ENCODE data around the gene MCRIP1. TPM values are rescaled to one million over a fixed set of nuclear protein-coding genes. Genes with fewer than 3 reads are reported as not detected.

MCRIP1 gene
- total RNA-seq, 1 experiment from 2014 or later: 59.7 TPM

DNA sequence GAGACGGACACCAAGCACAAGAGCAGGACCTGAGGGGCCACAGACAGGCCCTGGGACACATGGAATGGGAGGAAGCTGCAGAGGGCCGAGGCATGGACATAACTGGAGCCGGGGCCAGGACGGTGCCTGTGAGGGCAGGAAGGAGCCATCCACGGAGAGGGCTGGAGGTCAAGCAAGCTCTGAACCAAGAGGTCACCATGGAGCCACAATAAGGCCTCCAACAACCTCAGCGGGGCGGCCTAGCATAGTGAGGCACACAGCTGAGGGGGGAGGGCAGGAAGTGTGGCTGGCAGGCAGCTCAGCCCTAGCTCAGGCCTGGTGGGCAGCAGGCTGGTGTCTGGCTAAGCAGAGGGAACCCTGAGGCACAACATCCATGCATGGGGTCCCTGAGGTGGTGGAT is 4.4 kb downstream of the MCRIP1 start:
- H3K27ac Mint-ChIP-seq (ENCODE audit: unreplicated experiment): no peak overlapping the region
- no TSS peak for BruUV-seq (replicated peaks)
- ChIA-PET POLR2A (interaction anchor here (0.6 to 1.1 kb wide), 2 partner anchors 13 to 90 kb away, joined by 3 read pairs; no protein-coding TSS in a partner anchor), CTCF (no interaction called here)
- H3K4me1 Mint-ChIP-seq (ENCODE audit: low read depth, unreplicated experiment): peaks cover 22% of the 10 kb centered on the region
- Histone ChIP-seq H3K36me3 (ENCODE audit: control insufficient read depth, insufficient read depth, low read length) (no peaks in the 10 kb centered on the region), H3K4me1 (peaks cover 12% of the 10 kb centered on the region), H3K27me3 (replicated peaks; ENCODE audit: control insufficient read depth, insufficient read depth, low read length) (no peaks in the 10 kb centered on the region), H3K9me3 (no peaks in the 10 kb centered on the region), H3K4me3 (ENCODE audit: low read depth, low read length) (no peak overlapping the region)
- H3K27me3 Mint-ChIP-seq (ENCODE audit: insufficient read depth, unreplicated experiment): no peaks in the 10 kb centered on the region
- peaks cover 19% of the 10 kb centered on the region for H3K36me3 Mint-ChIP-seq (ENCODE audit: insufficient read depth, unreplicated experiment)
- H3K9me3 Mint-ChIP-seq (ENCODE audit: unreplicated experiment): no peaks in the 10 kb centered on the region
- intact Hi-C loops (cut with micrococcal nuclease; ENCODE audit: unreplicated experiment): no loop called here
- H3K4me3 Mint-ChIP-seq (ENCODE audit: unreplicated experiment): no peak overlapping the region
- no peak for DNase-seq
- TF ChIP-seq, protein P1, sequence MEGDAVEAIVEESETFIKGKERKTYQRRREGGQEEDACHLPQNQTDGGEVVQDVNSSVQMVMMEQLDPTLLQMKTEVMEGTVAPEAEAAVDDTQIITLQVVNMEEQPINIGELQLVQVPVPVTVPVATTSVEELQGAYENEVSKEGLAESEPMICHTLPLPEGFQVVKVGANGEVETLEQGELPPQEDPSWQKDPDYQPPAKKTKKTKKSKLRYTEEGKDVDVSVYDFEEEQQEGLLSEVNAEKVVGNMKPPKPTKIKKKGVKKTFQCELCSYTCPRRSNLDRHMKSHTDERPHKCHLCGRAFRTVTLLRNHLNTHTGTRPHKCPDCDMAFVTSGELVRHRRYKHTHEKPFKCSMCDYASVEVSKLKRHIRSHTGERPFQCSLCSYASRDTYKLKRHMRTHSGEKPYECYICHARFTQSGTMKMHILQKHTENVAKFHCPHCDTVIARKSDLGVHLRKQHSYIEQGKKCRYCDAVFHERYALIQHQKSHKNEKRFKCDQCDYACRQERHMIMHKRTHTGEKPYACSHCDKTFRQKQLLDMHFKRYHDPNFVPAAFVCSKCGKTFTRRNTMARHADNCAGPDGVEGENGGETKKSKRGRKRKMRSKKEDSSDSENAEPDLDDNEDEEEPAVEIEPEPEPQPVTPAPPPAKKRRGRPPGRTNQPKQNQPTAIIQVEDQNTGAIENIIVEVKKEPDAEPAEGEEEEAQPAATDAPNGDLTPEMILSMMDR (IDR thresholded peaks at IDR 0.05; ENCODE audit: insufficient read depth in 1 of 2, low read depth in 1 of 2, low read length in 1 of 2, severe bottlenecking in 1 of 2, unreplicated experiment in 1 of 2): no peak

DNA sequence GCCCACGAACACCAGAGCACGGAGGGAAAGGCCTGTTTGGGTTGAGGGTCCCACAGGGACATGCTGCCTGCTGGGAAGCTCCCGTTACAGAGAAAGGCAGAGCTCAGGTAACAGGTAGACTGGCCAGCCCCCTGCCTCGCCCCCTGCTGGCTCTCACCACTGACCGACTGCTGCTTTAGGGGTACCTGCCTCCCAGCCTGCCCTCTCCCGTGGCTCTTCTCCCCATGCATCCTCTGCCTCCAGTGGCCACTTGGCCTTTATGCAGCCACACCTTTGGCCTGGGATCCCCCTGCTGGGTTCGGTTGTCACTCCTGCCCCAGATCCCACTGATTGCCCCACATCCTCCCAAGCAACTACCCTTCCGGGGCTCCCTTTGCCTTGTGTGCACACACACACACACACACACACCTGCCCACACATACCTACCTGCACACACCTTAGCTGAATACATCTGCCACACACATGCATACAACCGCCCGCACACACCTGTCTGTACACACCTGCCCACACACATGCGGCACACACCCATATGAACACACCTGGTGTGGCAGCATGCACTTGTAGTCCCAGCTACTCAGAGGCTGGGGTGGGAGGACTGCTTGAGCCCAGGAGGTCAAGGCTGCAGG is 7.1 kb downstream of the MCRIP1 start:
- TF ChIP-seq, protein P1 (IDR thresholded peaks at IDR 0.05; ENCODE audit: insufficient read depth in 1 of 2, low read depth in 1 of 2, low read length in 1 of 2, severe bottlenecking in 1 of 2, unreplicated experiment in 1 of 2): peak; percentile 27 to 73
- no peaks in the 10 kb centered on the region for H3K4me1 ChIP-seq
- no peak overlapping the region for H3K4me3 ChIP-seq (ENCODE audit: low read depth, low read length)
- Mint-ChIP-seq H3K27me3 (ENCODE audit: insufficient read depth, unreplicated experiment) (no peaks in the 10 kb centered on the region), H3K9me3 (ENCODE audit: unreplicated experiment) (no peaks in the 10 kb centered on the region), H3K4me1 (ENCODE audit: low read depth, unreplicated experiment) (peaks cover 13% of the 10 kb centered on the region), H3K4me3 (ENCODE audit: unreplicated experiment) (no peak overlapping the region), H3K27ac (ENCODE audit: unreplicated experiment) (peak overlapping the region; percentile 9), H3K36me3 (ENCODE audit: insufficient read depth, unreplicated experiment) (peaks cover 6% of the 10 kb centered on the region)
- no peaks in the 10 kb centered on the region for H3K27me3 ChIP-seq (replicated peaks; ENCODE audit: control insufficient read depth, insufficient read depth, low read length)
- ChIA-PET POLR2A (interaction anchor here (1.3 kb wide), 1 partner anchor 8 kb away, joined by 4 read pairs; no protein-coding TSS in a partner anchor), CTCF (interaction anchor here (1.2 to 2.9 kb wide), 3 partner anchors 10 to 90 kb away, joined by 5 to 9 read pairs (median 8); no protein-coding TSS in a partner anchor)
- H3K9me3 ChIP-seq: no peaks in the 10 kb centered on the region
- intact Hi-C loops (cut with micrococcal nuclease; ENCODE audit: unreplicated experiment): no loop called here
- DNase-seq: peak; percentile 72 to 73
- H3K36me3 ChIP-seq (ENCODE audit: control insufficient read depth, insufficient read depth, low read length): no peaks in the 10 kb centered on the region
- BruUV-seq (replicated peaks): no TSS peak

DNA sequence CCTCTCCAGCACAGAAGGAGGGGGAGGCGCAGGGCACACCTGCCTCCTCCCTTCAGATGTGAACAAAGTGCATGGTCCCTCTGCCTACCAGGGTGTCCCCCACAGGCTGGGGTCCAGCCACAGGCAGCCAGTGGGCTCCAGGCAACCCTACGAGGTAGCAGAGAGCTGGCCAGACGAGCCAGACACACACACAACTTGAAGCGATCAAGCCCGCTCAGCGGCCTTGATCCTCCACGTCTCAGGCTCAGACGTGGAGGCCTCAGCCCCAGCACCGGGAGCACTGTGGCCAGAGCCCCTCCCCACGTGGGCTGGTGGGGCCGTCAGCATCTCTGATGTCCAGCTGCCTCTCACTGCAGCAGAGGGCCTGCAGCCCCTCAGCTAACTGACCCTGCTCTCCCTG is 8.5 kb downstream of the MCRIP1 start:
- no peak overlapping the region for H3K4me3 Mint-ChIP-seq (ENCODE audit: unreplicated experiment)
- H3K27ac Mint-ChIP-seq (ENCODE audit: unreplicated experiment): no peak overlapping the region
- H3K27me3 ChIP-seq (replicated peaks; ENCODE audit: control insufficient read depth, insufficient read depth, low read length): no peaks in the 10 kb centered on the region
- H3K27me3 Mint-ChIP-seq (ENCODE audit: insufficient read depth, unreplicated experiment): no peaks in the 10 kb centered on the region
- no peaks in the 10 kb centered on the region for H3K9me3 Mint-ChIP-seq (ENCODE audit: unreplicated experiment)
- no peak overlapping the region for H3K4me3 ChIP-seq (ENCODE audit: low read depth, low read length)
- no peaks in the 10 kb centered on the region for H3K36me3 ChIP-seq (ENCODE audit: control insufficient read depth, insufficient read depth, low read length)
- ChIA-PET CTCF (interaction anchor here (0.6 to 2.9 kb wide), 2 partner anchors 89 to 119 kb away, joined by 4 to 9 read pairs; no protein-coding TSS in a partner anchor), POLR2A (interaction anchor here (0.6 to 1.3 kb wide), 2 partner anchors 10 to 31 kb away, joined by 4 read pairs; no protein-coding TSS in a partner anchor)
- no peaks in the 10 kb centered on the region for H3K4me1 ChIP-seq
- DNase-seq: no peak
- intact Hi-C loops (cut with micrococcal nuclease; ENCODE audit: unreplicated experiment): no loop called here
- peaks cover 13% of the 10 kb centered on the region for H3K4me1 Mint-ChIP-seq (ENCODE audit: low read depth, unreplicated experiment)
- no TSS peak for BruUV-seq (replicated peaks)
- no peaks in the 10 kb centered on the region for H3K9me3 ChIP-seq
- TF ChIP-seq, protein P1 (IDR thresholded peaks at IDR 0.05; ENCODE audit: insufficient read depth in 1 of 2, low read depth in 1 of 2, low read length in 1 of 2, severe bottlenecking in 1 of 2, unreplicated experiment in 1 of 2): no peak
- H3K36me3 Mint-ChIP-seq (ENCODE audit: insufficient read depth, unreplicated experiment): peaks cover 6% of the 10 kb centered on the region

Measured in Caco-2 (cell line).